WTC11 (cell line): ENCODE data around the gene KCNK5. TPM values are rescaled to one million over a fixed set of nuclear protein-coding genes. Genes with fewer than 3 reads are reported as not detected.

Source experiments
- ATAC-seq: fragments of 200-7000 bp; cut with Tn5 transposase; 2 replicates; pipeline ENCODE4 v1.10.0; 2021; ENCODE audit warnings: mild to moderate bottlenecking, moderate library complexity
- CTCF ChIA-PET: fragments of 300-600 bp; sonication (Branson Sonifier 250); formaldehyde crosslinking; loops from one replicate; lab custom pipeline; 2021; ENCODE audit warnings: antibody characterized with exemption; lab: Charles Lee
- POLR2A ChIA-PET: fragments of 350-600 bp; sonication (Branson Sonifier 250); formaldehyde crosslinking; loops from one replicate; lab custom pipeline; 2021; ENCODE audit warnings: antibody characterized with exemption; lab: Charles Lee
- DNase-seq: peaks from one replicate; pipeline ENCODE4 v3.0.0; 2021; ENCODE audit warnings: low spot score
- H3K27ac Mint-ChIP-seq: 2 replicates; pipeline ENCODE4 v1.8.0; 2021; ENCODE audit warnings: mixed read lengths
- H3K27me3 Mint-ChIP-seq: 2 replicates; pipeline ENCODE4 v1.8.0; 2021; ENCODE audit warnings: low read depth, mild to moderate bottlenecking, moderate library complexity, mixed read lengths
- H3K36me3 Mint-ChIP-seq: 2 replicates; pipeline ENCODE4 v1.8.0; 2021; ENCODE audit warnings: mixed read lengths
- H3K4me1 Mint-ChIP-seq: 2 replicates; pipeline ENCODE4 v1.8.0; 2022; ENCODE audit warnings: mixed read lengths
- H3K4me3 Mint-ChIP-seq: 2 replicates; pipeline ENCODE4 v1.8.0; 2021; ENCODE audit warnings: mild to moderate bottlenecking, moderate library complexity, mixed read lengths
- H3K9me3 Mint-ChIP-seq: 2 replicates; pipeline ENCODE4 v1.8.0; 2021; ENCODE audit warnings: mixed read lengths
- ARID4B ChIP-seq: sonication (generic); formaldehyde crosslinking; IDR thresholded peaks from 2 replicates; pipeline ENCODE4 v1.8.0; 2023; ENCODE audit warnings: missing genetic modification reagents, mild to moderate bottlenecking, borderline replicate concordance
- ATF3 ChIP-seq: sonication (generic); formaldehyde crosslinking; conservative IDR thresholded peaks from 2 replicates; pipeline ENCODE4 v1.8.1; 2022; ENCODE audit warnings: mild to moderate bottlenecking, missing genetic modification reagents
- CREM ChIP-seq: sonication (generic); formaldehyde crosslinking; IDR thresholded peaks from 2 replicates; pipeline ENCODE4 v1.8.1; 2022; ENCODE audit warnings: mild to moderate bottlenecking, missing genetic modification reagents, moderate library complexity
- CTCF ChIP-seq: fragments of 200-600 bp; IDR thresholded peaks from 2 replicates; pipeline ENCODE4 v1.8.0; 2022; ENCODE audit warnings: antibody characterized with exemption
- EMX1 ChIP-seq: fragments of 250-450 bp; sonication (Bioruptor Pico); IDR thresholded peaks from 2 replicates; pipeline ENCODE4 v1.8.0; 2021; ENCODE audit warnings: mild to moderate bottlenecking
- HMGA2 ChIP-seq: fragments of 250-450 bp; sonication (Bioruptor Pico); IDR thresholded peaks from 2 replicates; pipeline ENCODE4 v1.4.0; 2021; ENCODE audit warnings: mild to moderate bottlenecking, moderate library complexity
- IRF2 ChIP-seq: sonication (generic); formaldehyde crosslinking; IDR thresholded peaks from 2 replicates; pipeline ENCODE4 v1.8.0; 2022; ENCODE audit warnings: low read depth, missing genetic modification reagents, borderline replicate concordance
- JUN ChIP-seq: sonication (generic); formaldehyde crosslinking; IDR thresholded peaks from 2 replicates; pipeline ENCODE4 v1.8.0; 2023; ENCODE audit warnings: mild to moderate bottlenecking, missing genetic modification reagents
- KAT7 ChIP-seq: sonication (generic); formaldehyde crosslinking; IDR thresholded peaks from 2 replicates; pipeline ENCODE4 v1.8.1; 2023; ENCODE audit warnings: missing genetic modification reagents, mild to moderate bottlenecking, borderline replicate concordance
- MLX ChIP-seq: sonication (generic); formaldehyde crosslinking; IDR thresholded peaks from 2 replicates; pipeline ENCODE4 v1.8.1; 2023; ENCODE audit warnings: mild to moderate bottlenecking, missing genetic modification reagents, moderate library complexity
- MYBL2 ChIP-seq: sonication (generic); formaldehyde crosslinking; IDR thresholded peaks from 2 replicates; pipeline ENCODE4 v1.8.1; 2023; ENCODE audit warnings: mild to moderate bottlenecking, moderate library complexity, missing genetic modification reagents
- NFE2L1 ChIP-seq: sonication (generic); formaldehyde crosslinking; IDR thresholded peaks from 2 replicates; pipeline ENCODE4 v1.8.1; 2023; ENCODE audit warnings: missing genetic modification reagents
- NR1H2 ChIP-seq: sonication (generic); formaldehyde crosslinking; IDR thresholded peaks from 2 replicates; pipeline ENCODE4 v1.9.0; 2021; ENCODE audit warnings: mild to moderate bottlenecking, moderate library complexity, missing genetic modification reagents
- PRDM15 ChIP-seq: sonication (generic); formaldehyde crosslinking; IDR thresholded peaks from 2 replicates; pipeline ENCODE4 v1.8.0; 2022; ENCODE audit warnings: missing genetic modification reagents
- SOX15 ChIP-seq: fragments of 250-450 bp; sonication (Bioruptor Pico); IDR thresholded peaks from 2 replicates; pipeline ENCODE4 v1.9.0; 2021; ENCODE audit warnings: mild to moderate bottlenecking
- TP53 ChIP-seq: sonication (generic); formaldehyde crosslinking; IDR thresholded peaks from 2 replicates; pipeline ENCODE4 v1.8.1; 2023; ENCODE audit warnings: mild to moderate bottlenecking, missing genetic modification reagents
- USF1 ChIP-seq: sonication (generic); formaldehyde crosslinking; IDR thresholded peaks from 2 replicates; pipeline ENCODE4 v1.8.0; 2022; ENCODE audit warnings: mild to moderate bottlenecking, missing genetic modification reagents
- USF2 ChIP-seq: sonication (generic); formaldehyde crosslinking; IDR thresholded peaks from 2 replicates; pipeline ENCODE4 v1.8.1; 2023; ENCODE audit warnings: mild to moderate bottlenecking, missing genetic modification reagents, moderate library complexity
- ZNF138 ChIP-seq: sonication (generic); formaldehyde crosslinking; conservative IDR thresholded peaks from 2 replicates; pipeline ENCODE4 v1.8.1; 2022; ENCODE audit warnings: mild to moderate bottlenecking, moderate library complexity, missing genetic modification reagents
- ZNF219 ChIP-seq: sonication (generic); formaldehyde crosslinking; IDR thresholded peaks from 2 replicates; pipeline ENCODE4 v1.8.0; 2023; ENCODE audit warnings: missing genetic modification reagents, mild to moderate bottlenecking, borderline replicate concordance
- ZNF423 ChIP-seq: fragments of 250-450 bp; sonication (Bioruptor Pico); IDR thresholded peaks from 2 replicates; pipeline ENCODE4 v2.1.2; 2022; ENCODE audit warnings: mild to moderate bottlenecking, moderate library complexity
- ZNF425 ChIP-seq: fragments of 250-450 bp; sonication (Bioruptor Pico); conservative IDR thresholded peaks from 2 replicates; pipeline ENCODE4 v1.9.0; 2021; ENCODE audit warnings: mild to moderate bottlenecking
- ZNF671 ChIP-seq: fragments of 250-450 bp; sonication (Bioruptor Pico); IDR thresholded peaks from 2 replicates; pipeline ENCODE4 v1.8.0; 2021; ENCODE audit warnings: mild to moderate bottlenecking
- total RNA-seq: library from RNA; stranded (reverse); gene quantifications from 3 replicates; pipeline ENCODE4 v1.2.3, GENCODE V29; 2021

KCNK5 gene
- total RNA-seq, 1 experiment from 2014 or later, result 41.8 TPM

- no peak for TF ChIP-seq ARID4B (CRISPR knock-in tag)
- no peak for TF ChIP-seq MYBL2
- no peak for TF ChIP-seq ZNF425 (CRISPR knock-in tag)
- no peak for TF ChIP-seq TP53 (CRISPR knock-in tag)
- TF ChIP-seq CREM (CRISPR knock-in tag), result no peak
- TF ChIP-seq NR1H2, result no peak
- TF ChIP-seq ZNF219 (CRISPR knock-in tag), result no peak
- no peak for TF ChIP-seq MLX (CRISPR knock-in tag)
- no peak for TF ChIP-seq JUN (CRISPR knock-in tag)
- TF ChIP-seq EMX1 (CRISPR knock-in tag), result no peak
Observed at GRCh38 chr6:39181826-39182225, 47.4 kb downstream of the KCNK5 start (continued).

- POLR2A ChIA-PET, result no interaction called here
- DNase-seq (no peak), ATAC-seq (no peak)
- no peaks in the 10 kb centered on the region; the same call in none of the 2 replicates for H3K27me3 Mint-ChIP-seq
- H3K36me3 Mint-ChIP-seq, result peaks cover 47% of the 10 kb centered on the region
- CTCF ChIA-PET, result interaction anchor here (0.9 to 2.6 kb wide), 3 partner anchors 9 to 121 kb away, joined by 3 to 19 read pairs (median 5); no protein-coding TSS in a partner anchor
- H3K9me3 Mint-ChIP-seq, result peaks cover 20% of the 10 kb centered on the region
- H3K4me1 Mint-ChIP-seq, result no peaks in the 10 kb centered on the region
- H3K27ac Mint-ChIP-seq, result no peak overlapping the region
- H3K4me3 Mint-ChIP-seq, result no peak overlapping the region
- no peak for TF ChIP-seq ZNF138 (CRISPR knock-in tag)
- TF ChIP-seq KAT7 (CRISPR knock-in tag), result no peak
- TF ChIP-seq USF1 (CRISPR knock-in tag), result no peak
- no peak for TF ChIP-seq NFE2L1 (CRISPR knock-in tag)
- no peak for TF ChIP-seq USF2 (CRISPR knock-in tag)
- no peak for TF ChIP-seq CTCF
- no peak for TF ChIP-seq ATF3 (CRISPR knock-in tag)
- TF ChIP-seq HMGA2 (CRISPR knock-in tag), result no peak
- TF ChIP-seq PRDM15 (CRISPR knock-in tag), result no peak
- no peak for TF ChIP-seq ZNF423 (CRISPR knock-in tag)
- no peak for TF ChIP-seq SOX15 (CRISPR knock-in tag)
- no peak for TF ChIP-seq CREM (CRISPR knock-in tag)
- no peak for TF ChIP-seq IRF2 (CRISPR knock-in tag)
- no peak for TF ChIP-seq ZNF671 (CRISPR knock-in tag)
Observed at GRCh38 chr6:39181333-39181732, 47.9 kb downstream of the KCNK5 start.
